HG02981 (cell line): ENCODE measurements around the gene POLR1B.
"Not testable (repeated sequence)": the region's sequence is repeated elsewhere in the genome, so short reads cannot be mapped to it uniquely, and the experiment has no call there.

Experiments used
- ATAC-seq: cut with Tn5 transposase; IDR thresholded peaks from one replicate; pipeline ENCODE4 v1.9.1; 2021; ENCODE audit warnings: mild to moderate bottlenecking, moderate library complexity; ENCODE audit not compliant: unreplicated experiment

The POLR1B gene

DNA sequence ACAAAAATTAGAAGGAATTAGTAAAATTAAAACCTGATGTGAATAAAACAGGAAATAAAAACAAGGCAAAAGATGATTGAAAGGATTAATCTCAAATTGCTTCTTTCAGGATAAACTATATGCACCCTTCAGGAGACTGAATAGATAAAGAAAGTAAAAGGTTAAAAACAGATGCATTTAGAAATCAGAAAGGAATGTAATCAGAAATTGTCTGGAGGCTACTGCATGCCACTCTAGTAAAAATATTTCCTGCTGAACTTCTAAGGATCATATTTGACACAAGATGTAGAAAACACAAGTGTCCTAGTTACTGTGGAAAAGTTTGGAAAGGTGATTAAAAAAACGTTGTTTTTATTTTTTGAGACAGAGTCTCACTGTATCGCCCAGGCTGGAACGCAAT lies 58.4 kb downstream of the POLR1B start:
- no peak for ATAC-seq

DNA sequence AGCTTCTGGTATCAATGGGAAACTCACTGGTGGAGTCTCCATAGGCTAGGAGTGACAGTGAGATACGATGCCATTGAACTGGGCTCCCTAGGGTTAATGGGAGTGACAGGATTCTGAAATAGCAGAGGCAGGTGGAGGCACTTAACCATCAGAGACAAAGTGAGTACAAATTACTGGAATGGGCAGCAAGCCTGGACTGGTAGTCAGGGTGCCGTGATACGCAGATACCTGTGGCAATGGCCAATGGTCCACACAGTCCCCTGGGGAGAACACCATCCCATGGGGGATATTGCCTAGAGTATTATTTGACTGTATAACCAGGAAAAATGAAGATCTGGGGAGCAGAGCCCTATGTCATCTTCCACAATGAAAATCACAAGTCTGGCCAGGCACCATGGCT lies 59.5 kb downstream of the POLR1B start:
- no peak for ATAC-seq

DNA sequence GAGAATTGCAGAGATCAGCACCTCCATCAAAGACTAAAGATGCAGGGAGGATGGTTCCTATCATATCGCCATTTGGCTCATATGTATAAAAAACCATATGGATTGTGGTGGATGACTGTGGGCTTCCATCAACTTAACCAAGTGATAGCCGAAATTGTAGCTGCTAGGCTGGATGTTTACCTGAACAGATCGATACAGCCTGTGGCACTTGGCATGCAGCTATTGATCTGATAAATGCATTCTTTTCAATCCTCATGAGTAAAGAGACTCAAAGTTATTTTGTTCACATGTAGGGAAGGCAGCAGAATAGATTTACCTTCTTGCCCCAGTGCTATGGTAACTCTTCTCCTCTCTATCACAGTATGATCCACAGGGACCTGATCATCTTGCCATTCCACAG lies 60.7 kb downstream of the POLR1B start:
- no peak for ATAC-seq

DNA sequence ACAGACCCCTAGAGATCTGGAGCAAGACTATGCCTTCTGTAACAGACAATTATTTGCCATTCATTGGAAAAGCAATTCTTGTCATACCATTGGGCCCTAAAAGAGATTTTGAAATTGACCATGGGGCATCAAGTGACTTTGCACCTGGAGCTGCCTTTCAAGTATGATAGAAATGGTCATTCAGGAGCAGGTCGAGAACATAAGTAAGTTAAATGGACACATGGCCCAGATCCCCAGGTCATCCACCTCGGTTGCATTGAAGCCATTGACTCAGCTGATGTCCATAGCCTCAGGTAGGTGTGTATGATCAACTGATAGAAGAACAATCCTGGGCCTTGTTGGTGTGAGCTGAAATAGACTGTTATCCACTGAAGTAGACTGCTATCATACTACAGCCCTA lies 61.5 kb downstream of the POLR1B start:
- no peak for ATAC-seq

DNA sequence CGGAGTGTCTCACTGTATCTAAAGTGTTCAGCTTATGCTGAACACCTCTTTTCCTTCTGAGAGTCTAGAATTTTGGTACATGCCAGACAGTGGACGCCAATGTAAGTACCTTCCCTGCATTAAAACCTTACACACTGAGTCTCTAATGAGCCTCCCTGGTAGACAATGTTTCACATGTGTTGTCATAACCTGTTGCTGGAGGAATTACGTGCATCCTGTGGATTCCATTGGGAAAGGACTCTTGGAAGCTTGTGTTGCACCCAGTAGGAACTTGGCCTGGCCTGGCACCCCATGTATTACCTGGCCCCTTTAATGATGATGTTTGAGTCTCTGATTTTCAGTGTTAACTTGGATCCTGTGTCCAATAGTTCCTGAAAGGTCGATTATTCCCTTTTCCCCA lies 62.7 kb downstream of the POLR1B start:
- no peak for ATAC-seq

DNA sequence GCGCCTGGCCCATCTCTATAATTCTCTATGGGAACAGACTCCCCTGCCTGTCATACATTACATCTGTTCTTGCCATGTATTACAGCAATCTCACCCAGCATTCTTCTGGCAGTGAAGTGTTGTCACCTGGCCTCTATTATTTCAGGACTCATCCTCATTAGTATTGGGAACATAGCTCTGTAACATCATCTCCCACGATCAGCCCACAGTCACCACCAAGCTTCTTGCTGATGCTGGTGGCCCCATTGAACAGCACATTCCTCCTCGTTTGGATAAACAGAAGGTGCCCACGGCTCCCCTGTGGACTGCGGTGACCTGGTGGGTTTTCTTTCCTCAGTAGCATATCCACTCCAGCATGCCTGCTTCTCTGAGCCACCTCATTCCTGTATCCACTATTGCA lies 63.7 kb downstream of the POLR1B start:
- no peak for ATAC-seq

DNA sequence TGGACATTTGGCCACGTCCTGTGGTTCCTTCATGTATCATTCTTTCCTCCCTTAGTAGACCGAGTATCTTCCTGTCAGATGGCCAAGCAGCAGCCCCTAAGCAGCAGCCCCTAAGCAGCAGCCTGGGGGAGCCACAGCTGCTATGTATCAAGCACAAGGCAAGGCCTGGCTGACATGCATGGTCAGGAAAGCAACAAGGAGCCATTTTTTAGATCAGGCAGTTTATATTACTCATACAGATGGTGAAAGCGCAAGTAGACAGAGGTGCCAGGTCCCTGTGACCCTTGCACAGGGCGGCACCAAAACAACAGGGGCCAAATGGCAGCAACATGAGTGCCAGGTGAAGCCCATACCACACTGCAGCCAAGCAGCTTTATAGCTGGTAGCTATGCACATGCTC lies 64.3 kb downstream of the POLR1B start:
- ATAC-seq = no peak

DNA sequence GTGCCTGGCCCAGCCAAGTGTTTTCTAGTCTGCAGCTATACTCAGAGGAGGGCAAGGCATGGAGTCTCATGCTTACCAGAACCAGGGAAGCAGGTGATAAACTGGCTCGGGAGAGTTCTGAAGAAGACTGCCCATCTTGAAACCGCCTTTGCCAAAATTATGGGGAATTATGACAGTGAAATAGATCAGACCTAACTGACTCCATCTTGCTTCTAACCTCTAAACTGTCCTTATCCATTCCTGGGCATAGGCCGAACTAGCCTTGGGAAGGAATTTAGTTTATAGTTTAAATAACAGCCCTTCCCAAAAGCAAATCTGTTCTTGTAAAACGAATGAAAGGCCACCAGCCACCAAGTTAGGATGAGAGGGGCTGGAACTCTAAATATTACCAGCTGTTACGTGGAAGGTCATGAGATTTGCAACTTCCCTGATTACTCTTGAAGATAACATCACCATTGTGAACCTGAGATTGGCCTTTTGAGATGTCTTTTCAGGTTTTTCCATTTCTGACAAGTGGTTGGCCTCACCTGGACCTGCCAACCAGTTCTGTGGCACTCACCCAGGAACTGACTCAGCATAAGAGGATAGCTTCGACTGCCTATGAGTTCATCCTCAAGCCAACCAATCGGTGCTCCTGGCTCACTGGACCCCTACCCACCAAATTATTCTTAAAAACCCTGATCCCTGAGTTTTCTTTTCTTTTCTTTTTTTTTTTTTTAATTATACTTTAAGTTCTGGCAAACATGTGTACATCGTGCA lies 65.6 kb downstream of the POLR1B start:
- no peak for ATAC-seq

DNA sequence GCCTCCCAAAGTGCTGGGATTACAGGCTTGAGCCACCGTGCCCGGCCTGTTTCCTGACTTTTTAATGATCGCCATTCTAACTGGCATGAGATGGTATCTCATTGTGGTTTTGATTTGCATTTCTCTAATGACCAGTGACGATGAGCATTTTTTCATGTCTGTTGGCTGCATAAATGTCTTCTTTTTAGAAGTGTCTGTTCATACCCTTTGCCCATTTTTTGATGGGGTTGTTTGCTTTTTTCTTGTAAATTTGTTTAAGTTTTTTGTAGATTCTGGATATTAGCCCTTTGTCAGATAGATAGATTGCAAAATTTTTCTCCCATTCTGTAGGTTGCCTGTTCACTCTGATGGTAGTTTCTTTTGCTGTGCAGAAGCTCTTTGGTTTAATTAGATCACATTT lies 67.1 kb downstream of the POLR1B start:
- not testable (repeated sequence) for ATAC-seq

DNA sequence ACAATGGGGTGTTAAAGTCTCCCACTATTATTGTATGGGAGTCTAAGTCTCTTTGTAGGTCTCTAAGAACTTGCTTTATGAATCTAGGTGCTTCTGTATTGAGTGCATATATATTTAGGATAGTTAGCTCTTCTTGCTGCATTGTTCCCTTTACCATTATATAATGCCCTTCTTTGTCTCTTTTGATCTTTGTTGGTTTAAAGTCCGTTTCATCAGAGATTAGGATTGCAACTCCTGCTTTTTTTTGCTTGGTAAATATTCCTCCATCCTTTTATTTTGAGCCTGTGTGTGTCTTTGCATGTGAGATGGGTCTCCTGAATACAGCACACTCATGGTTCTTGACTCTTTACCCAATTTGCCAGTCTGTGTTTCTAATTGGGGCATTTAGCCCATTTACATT lies 70.0 kb downstream of the POLR1B start:
- not testable (repeated sequence) for ATAC-seq

DNA sequence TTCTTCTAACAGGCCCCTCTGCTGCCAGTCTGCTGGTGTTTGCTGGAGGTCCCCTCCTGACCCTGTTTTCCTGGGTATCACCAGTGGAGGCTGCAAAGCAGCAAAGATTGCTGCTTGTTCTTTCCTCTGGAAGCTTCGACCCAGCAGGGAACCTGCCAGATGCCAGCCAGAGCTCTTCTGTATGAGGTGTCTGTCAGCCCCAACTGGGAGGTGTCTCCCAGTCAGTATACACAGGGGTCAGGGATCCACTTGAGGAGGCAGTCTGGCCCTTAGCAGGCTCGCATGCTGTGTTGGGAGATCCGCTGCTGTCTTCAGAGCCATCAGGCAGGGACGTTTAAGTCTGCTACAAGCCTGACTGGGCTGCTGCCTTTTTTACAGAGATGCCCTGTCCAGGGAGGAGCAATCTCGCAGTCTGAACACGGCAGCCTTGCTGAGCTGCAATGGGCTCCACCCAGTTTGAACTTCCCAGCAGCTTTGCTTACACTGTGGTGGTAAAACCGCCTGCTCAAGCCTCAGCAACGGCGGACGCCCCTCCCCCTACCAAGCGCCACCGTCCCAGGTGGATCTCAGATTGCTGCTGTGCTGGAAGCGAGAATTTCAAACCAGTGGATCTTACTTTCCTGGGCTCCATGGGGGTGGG lies 72.1 kb downstream of the POLR1B start:
- no peak for ATAC-seq

DNA sequence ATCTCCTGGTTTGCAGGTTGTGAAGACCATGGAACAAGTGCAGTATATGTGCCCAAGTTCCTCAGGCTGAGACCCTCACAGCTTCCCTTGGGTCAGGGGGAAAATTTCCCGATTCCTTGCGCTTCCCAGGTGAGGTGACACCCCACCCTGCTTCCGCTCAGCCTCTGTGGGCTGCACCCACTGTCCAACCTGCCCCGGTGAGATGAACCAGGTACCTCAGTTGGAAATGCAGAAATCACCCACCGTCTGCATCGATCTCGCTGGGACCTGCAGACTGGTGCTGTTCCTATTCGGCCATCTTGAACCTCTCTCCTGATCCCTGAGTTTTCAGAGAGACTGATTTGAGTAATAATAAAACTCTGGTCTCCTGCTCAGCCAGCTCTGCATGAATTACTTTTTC lies 72.8 kb downstream of the POLR1B start:
- ATAC-seq = no peak

DNA sequence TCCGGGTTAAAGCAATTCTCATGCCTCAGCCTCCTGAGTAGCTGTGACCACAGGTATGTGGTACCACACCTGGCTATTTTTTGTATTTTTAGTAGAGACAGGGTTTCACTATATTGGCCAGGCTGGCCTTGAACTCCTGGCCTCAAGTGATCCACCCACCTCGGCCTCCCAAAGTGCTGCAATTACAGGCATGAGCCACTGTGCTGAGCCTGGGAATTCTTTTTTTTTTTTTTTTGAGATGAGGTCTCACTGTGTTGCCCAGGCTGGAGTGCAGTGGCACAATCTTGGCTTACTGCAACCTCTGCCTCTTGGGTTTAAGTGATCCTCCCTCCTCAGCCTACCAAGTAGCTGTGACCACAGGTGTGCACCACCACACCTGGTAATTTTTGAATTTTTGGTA lies 73.5 kb downstream of the POLR1B start:
- not testable (repeated sequence) for ATAC-seq

DNA sequence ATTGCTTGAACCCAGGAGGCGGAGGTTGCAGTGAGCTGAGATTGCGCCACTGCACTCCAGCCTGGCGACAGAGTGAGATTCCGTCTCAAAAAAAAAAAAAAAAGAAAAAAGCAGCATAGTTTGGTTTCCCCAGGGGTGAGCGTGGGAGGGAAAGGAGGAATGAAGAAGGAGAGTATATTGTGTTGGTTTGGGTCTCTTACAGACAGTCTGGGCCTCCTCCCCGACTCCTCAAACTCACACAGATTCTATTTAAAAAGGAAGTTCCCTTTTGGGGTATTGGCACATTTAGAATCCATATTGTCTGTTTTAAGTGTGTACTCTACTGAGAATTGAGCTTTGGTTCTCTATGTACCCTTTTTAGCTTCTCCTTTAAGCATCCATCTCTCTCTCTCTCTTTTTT lies 76.1 kb downstream of the POLR1B start:
- ATAC-seq = no peak

DNA sequence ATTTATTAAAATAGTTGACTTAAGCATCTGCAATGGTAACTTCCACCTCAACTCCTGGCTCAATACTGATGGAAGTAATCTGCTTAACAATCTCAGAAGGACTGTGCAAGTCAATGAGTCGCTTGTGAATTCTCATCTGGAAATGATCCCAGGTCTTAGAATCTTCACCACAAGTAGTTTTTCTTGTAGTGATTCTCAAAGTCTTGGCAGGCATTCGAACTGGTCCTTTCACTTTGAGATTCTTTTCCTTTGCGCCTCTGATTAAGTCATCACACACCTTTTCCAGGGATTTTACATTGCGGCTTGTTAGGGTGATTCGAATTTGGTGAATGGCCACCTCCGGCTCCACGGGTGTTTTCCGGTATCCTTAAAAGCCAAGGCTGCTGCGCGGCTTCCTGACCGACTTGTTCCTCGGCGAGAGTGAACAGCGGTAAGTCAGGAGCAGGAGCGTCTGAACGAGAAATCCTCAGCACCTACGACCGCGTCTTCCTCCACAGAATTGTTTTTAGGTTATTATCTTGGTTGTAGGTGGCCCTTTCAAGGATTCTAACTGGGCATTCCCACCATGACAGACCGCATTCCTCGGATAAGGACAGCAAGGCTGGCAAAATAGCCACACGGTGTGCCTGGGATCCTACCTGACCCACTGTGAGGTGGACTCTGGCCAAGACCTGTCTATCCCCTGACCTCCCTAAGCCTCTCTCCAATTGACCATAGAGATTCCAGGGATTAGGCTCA lies 79.7 kb downstream of the POLR1B start:
- no peak for ATAC-seq

DNA sequence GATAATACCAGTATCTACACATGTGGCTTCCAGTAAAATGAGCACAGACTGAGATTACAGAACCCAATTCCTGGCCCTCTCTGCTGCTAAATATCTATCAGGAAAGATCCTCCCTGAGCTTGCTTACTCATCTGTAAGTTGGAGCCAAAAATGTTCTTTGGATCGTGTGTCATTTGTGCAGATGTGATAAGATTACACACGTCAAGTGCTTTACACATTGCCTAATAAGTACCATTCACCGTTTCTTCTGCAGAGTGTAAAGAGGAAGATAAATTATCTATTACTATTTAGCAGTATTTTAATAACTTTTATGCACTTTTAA lies 80.2 kb downstream of the POLR1B start:
- ATAC-seq = no peak

DNA sequence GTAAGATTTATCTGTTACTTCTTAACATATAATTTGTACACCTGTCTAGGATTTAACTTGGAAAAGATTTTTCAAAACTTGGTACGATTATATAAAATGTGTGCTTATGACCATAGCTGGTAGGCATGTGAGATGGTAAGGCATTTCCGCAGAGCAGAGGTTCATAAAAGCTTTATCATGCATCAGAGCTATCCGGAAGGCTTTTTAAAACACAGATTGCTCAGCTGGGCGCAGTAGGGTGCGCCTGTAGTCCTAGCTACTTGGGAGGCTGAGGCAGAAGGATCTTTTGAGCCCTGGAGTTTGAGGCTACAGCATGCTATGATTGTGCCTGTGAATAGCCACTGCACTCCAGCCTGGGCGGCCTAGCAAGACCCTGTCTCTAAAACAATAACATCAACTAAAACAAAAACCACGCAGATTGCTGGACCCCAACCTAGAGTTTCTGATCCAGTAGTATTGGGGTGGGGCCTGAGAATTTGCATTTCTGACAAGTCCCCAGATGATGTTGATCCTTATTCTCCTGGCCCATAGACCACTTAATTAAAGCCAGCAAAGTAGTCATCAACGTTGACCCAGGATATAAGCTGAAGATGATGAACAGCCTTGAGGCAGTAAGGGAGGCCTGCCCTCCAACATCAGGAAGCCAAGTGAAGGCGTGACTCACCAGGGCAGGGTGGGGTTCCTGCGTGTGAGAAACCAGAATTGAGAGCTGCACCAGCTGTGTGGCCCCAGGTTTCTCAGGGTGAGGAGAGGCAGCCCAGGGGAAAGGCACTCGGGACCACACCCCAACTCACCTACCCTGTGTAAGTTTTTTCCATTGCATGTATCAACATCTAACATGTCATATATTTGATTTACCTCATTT lies 81.9 kb downstream of the POLR1B start:
- peak; percentile 57 for ATAC-seq

DNA sequence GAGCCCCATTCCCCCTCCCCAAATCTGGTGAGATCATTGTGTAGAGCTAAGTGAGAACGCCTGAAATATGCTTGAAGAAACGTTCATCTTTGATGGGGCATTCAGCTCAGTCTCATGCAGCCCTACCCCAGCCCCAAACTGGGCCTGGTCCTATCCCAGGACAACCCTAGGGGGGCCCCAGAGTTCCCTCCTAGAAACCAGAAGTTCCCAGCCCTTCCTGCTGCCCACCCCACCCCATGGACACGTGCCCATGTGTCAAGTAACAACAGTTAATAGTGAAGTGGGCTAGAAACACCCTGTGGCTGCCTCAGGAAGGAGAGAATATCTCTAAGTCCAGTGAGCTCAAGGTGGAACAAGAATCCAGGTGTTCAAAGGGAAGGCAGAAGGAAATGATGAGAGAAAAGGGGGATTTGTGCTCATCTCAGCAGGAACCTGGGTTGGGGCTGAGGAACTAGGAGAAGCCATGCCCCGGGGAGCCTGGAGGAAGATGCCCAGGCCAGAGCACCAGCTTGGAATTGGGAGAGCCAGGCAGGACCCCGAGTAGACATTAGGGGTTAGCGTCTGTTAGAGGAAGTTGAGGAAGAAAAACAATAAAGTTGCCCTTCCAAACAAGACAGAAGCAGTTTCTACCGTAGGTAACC lies 83.3 kb downstream of the POLR1B start:
- no peak for ATAC-seq

DNA sequence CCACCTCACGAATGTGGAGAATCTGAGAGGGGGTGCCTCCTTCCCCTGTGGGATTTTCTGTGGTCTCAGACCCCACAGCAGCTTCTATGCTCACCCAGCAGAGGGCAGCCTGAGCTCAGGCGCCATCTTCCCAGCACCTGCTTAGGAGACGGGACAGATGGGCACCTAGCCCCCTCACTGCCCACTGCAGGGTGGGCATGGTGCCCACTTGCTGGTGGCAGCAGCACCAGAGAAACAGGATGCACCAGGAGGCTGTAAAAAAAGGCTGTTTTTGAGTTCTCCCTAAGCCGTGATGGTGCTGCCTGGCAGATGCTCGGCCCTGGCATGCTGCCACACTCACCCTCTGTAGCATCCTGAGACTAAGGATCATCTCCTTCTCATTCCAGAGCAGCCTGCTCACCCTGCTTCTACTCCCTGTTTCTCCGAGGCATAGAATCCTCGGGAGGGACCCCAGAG lies 84.4 kb downstream of the POLR1B start:
- ATAC-seq = no peak
